K562 treated with DMSO at 1 percent for 48 hours (cell line): Measurements from ENCODE around the gene OR4F3. TPM values are rescaled to one million over a fixed set of nuclear protein-coding genes. Genes with fewer than 3 reads are reported as not detected.

Experiments used
- total RNA-seq: library from RNA; unstranded; fragments of 300-600 nt; gene quantifications from 2 replicates; pipeline ENCODE4 v1.2.3, GENCODE V29; 2022; ENCODE audit warnings: low replicate concordance; ENCODE audit errors: extremely low read depth

The OR4F3 gene
- not detected in 2 replicates for total RNA-seq

GRCh38 chr5:181366968-181367367 lies at the start of gene OR4F3:
TSS of gene OR4F3 (plus strand) at chr5:181367268.

Other genes with a start within 250 kb of the OR4F3 start
- gene OR2V1, start 236.1 kb upstream of the OR4F3 start, total RNA-seq, result not detected in 2 replicates
- not detected in 2 replicates for gene OR2V2, start 219.7 kb upstream of the OR4F3 start, total RNA-seq
- gene TRIM7, start 162.1 kb upstream of the OR4F3 start, total RNA-seq, result not detected in 2 replicates
- not detected in 2 replicates for gene TRIM41, start 144.0 kb upstream of the OR4F3 start, total RNA-seq
- 4,378 and 11,171 TPM in 2 replicates for gene RACK1, start 123.4 kb upstream of the OR4F3 start, total RNA-seq
- gene TRIM52, start 106.1 kb upstream of the OR4F3 start, total RNA-seq, result not detected in 2 replicates